Cardiac fibroblast (primary cell): ENCODE data around the gene GNPTG.

Experiments used
- DNase-seq, 2 donors: peaks; one replicate each; pipeline versions ENCODE4 v3.0.0 to v3.0.0-alpha.2; 2010; ENCODE audit warnings: low read depth in 2 of 2
- H3K4me3 ChIP-seq, 2 donors: replicated peaks in 1 of 2; 1 replicate in 1 of 2; 2 replicates in 1 of 2; pipeline ENCODE4 v1.5.1; 2011; ENCODE audit warnings: low read depth in 2 of 2, low read length in 2 of 2, mild to moderate bottlenecking in 2 of 2, moderate library complexity in 1 of 2
- CTCF ChIP-seq: IDR thresholded peaks from one replicate; pipeline ENCODE4 v1.5.1; 2011; ENCODE audit warnings: low read depth, mild to moderate bottlenecking, low read length, inconsistent platforms

Gene GNPTG

GRCh38 chr16:1372292-1372950 is 20.7 kb downstream of the GNPTG start:
- H3K4me3 ChIP-seq = no peak overlapping the region
- no peak for TF ChIP-seq CTCF
- DNase-seq = no peak

GRCh38 chr16:1374418-1375297 is 22.9 kb downstream of the GNPTG start:
- H3K4me3 ChIP-seq = no peak overlapping the region
- no peak for TF ChIP-seq CTCF
- DNase-seq = no peak

GRCh38 chr16:1375298-1375640 is 23.5 kb downstream of the GNPTG start:
- no peak for DNase-seq
- TF ChIP-seq CTCF = no peak
- H3K4me3 ChIP-seq = no peak overlapping the region

- no peak overlapping the region for H3K4me3 ChIP-seq
- DNase-seq = no peak
- no peak for TF ChIP-seq CTCF
These were observed 24.1 kb downstream of the GNPTG start for GRCh38 chr16:1375741-1376410.

GRCh38 chr16:1377406-1378010 is 25.8 kb downstream of the GNPTG start:
- no peak for DNase-seq
- no peak overlapping the region for H3K4me3 ChIP-seq
- TF ChIP-seq CTCF = no peak

GRCh38 chr16:1378087-1378803 is 26.5 kb downstream of the GNPTG start:
- TF ChIP-seq CTCF = no peak
- peak overlapping the region; percentile 34 to 62 for H3K4me3 ChIP-seq
- DNase-seq = no peak
